ENCODE results near the gene PSORS1C1. TPM values are rescaled to one million over a fixed set of nuclear protein-coding genes. Genes with fewer than 3 reads are reported as not detected.

PSORS1C1 gene
- total RNA-seq, 2 experiments from 2014 or later = not detected

GRCh38 chr6:31075528-31075927 is 39.1 kb upstream of the PSORS1C1 start:
- peaks cover 5% of the 10 kb centered on the region for H3K27me3 Mint-ChIP-seq
- CTCF ChIA-PET = no interaction called here
- H3K36me3 ChIP-seq (ENCODE audit: insufficient read depth, low read length) = no peaks in the 10 kb centered on the region

GRCh38 chr6:31076611-31077010 is 38.0 kb upstream of the PSORS1C1 start:
- Mint-ChIP-seq H3K27ac (no peak overlapping the region), H3K27me3 (peaks cover 5% of the 10 kb centered on the region), H3K9me3 (no peaks in the 10 kb centered on the region), H3K4me3 (no peak overlapping the region), H3K36me3 (ENCODE audit: low read depth) (no peaks in the 10 kb centered on the region), H3K4me1 (ENCODE audit: low read depth) (peaks cover 9% of the 10 kb centered on the region)
- intact Hi-C loops (cut with DNase I, micrococcal nuclease) = no loop called here
- no peak for ATAC-seq (ENCODE audit: poor library complexity)
- Histone ChIP-seq H3K27me3 (ENCODE audit: control insufficient read depth in 1 of 2, insufficient read depth in 2 of 2, low read length in 2 of 2) (no peaks in the 10 kb centered on the region), H3K27ac (ENCODE audit: low read depth in 1 of 2, low read length in 2 of 2) (no peak overlapping the region), H3K9me3 (ENCODE audit: control insufficient read depth in 1 of 2, insufficient read depth in 1 of 2, low read length in 2 of 2) (no peaks in the 10 kb centered on the region), H3K4me3 (ENCODE audit: low read length) (no peak overlapping the region), H3K36me3 (ENCODE audit: insufficient read depth, low read length) (no peaks in the 10 kb centered on the region), H3K4me1 (ENCODE audit: insufficient read depth, low read length) (peaks cover 9% of the 10 kb centered on the region)
- TF ChIP-seq CTCF (IDR thresholded peaks at IDR 0.05) = no peak
- CTCF ChIA-PET = no interaction called here
- POLR2A ChIA-PET = interaction anchor here (0.7 kb wide), 1 partner anchor 264 kb away, joined by 4 read pairs; no protein-coding TSS in a partner anchor
- no peak for DNase-seq

More at GRCh38 chr6:31075528-31075927, 39.1 kb upstream of the PSORS1C1 start:
- Histone ChIP-seq H3K4me3 (ENCODE audit: low read length) (no peak overlapping the region), H3K27ac (ENCODE audit: low read depth in 1 of 2, low read length in 2 of 2) (no peak overlapping the region), H3K27me3 (ENCODE audit: control insufficient read depth in 1 of 2, insufficient read depth in 2 of 2, low read length in 2 of 2) (no peaks in the 10 kb centered on the region), H3K9me3 (ENCODE audit: control insufficient read depth in 1 of 2, insufficient read depth in 1 of 2, low read length in 2 of 2) (no peaks in the 10 kb centered on the region), H3K4me1 (ENCODE audit: insufficient read depth, low read length) (peaks cover 9% of the 10 kb centered on the region)
- Mint-ChIP-seq H3K36me3 (ENCODE audit: low read depth) (no peaks in the 10 kb centered on the region), H3K9me3 (no peaks in the 10 kb centered on the region), H3K4me3 (no peak overlapping the region), H3K4me1 (ENCODE audit: low read depth) (peaks cover 9% of the 10 kb centered on the region), H3K27ac (no peak overlapping the region)
- intact Hi-C loops (cut with DNase I, micrococcal nuclease) = no loop called here
- no peak for ATAC-seq (ENCODE audit: poor library complexity)
- POLR2A ChIA-PET = no interaction called here
- no peak for DNase-seq
- TF ChIP-seq CTCF (IDR thresholded peaks at IDR 0.05) = no peak

- peak overlapping the region; percentile 61 for H3K4me3 Mint-ChIP-seq
- no peak overlapping the region for H3K27ac Mint-ChIP-seq
- Histone ChIP-seq H3K27ac (ENCODE audit: low read depth in 1 of 2, low read length in 2 of 2) (no peak overlapping the region), H3K4me1 (ENCODE audit: insufficient read depth, low read length) (peaks cover 9% of the 10 kb centered on the region), H3K4me3 (ENCODE audit: low read length) (peak overlapping the region; percentile 35), H3K27me3 (ENCODE audit: control insufficient read depth in 1 of 2, insufficient read depth in 2 of 2, low read length in 2 of 2) (no peaks in the 10 kb centered on the region), H3K36me3 (ENCODE audit: insufficient read depth, low read length) (no peaks in the 10 kb centered on the region), H3K9me3 (ENCODE audit: control insufficient read depth in 1 of 2, insufficient read depth in 1 of 2, low read length in 2 of 2) (no peaks in the 10 kb centered on the region)
- POLR2A ChIA-PET = interaction anchor here (0.6 to 1.8 kb wide), 11 partner anchors 15 to 483 kb away, joined by 3 to 7 read pairs (median 4); partner anchors contain the start of genes GTF2H4, MRPS18B, PPP1R10 and PSORS1C1
- DNase-seq (peak; percentile 52 to 82 (median 63)), ATAC-seq (ENCODE audit: poor library complexity) (peak; percentile 94)
- peak; percentile 96 for TF ChIP-seq CTCF (IDR thresholded peaks at IDR 0.05)
- intact Hi-C loops (cut with DNase I, micrococcal nuclease) = loop anchor here (1.0 to 10.0 kb wide), 3 partner anchors 36 to 597 kb away; partner anchors contain the start of genes FLOT1 (in 1 of the 2) and IER3 (in 1 of the 2)
- peaks cover 9% of the 10 kb centered on the region for H3K4me1 Mint-ChIP-seq (ENCODE audit: low read depth)
- no peaks in the 10 kb centered on the region for H3K36me3 Mint-ChIP-seq (ENCODE audit: low read depth)
- H3K9me3 Mint-ChIP-seq = no peaks in the 10 kb centered on the region
- H3K27me3 Mint-ChIP-seq = peaks cover 5% of the 10 kb centered on the region
- CTCF ChIA-PET = interaction anchor here (0.6 to 2.2 kb wide), 27 partner anchors 9 to 666 kb away, joined by 3 to 12 read pairs (median 4); partner anchors contain the start of genes GTF2H4 and VARS2
Measured at GRCh38 chr6:31079656-31080261, 34.8 kb upstream of the PSORS1C1 start.
